K562 (cell line): ENCODE measurements around the gene ELMO1. TPM values are rescaled to one million over a fixed set of nuclear protein-coding genes. Genes with fewer than 3 reads are reported as not detected.

Experiments
- ADNP ChIP-seq: fragments of 200-800 bp; sonication (Bioruptor generic); IDR thresholded peaks from 2 replicates; pipeline ENCODE4 v1.6.1; 2016; ENCODE audit warnings: missing genetic modification characterization, missing compliant biosample characterization
- CUX1 ChIP-seq: fragments of 200-800 bp; sonication (Bioruptor generic); IDR thresholded peaks from 2 replicates; pipeline ENCODE4 v1.6.1; 2016; ENCODE audit warnings: missing genetic modification characterization, missing compliant biosample characterization
- POLR2B ChIP-seq: fragments of 450-650 bp; IDR thresholded peaks from 2 replicates; pipeline ENCODE4 v1.6.1; 2018; ENCODE audit warnings: low read depth; ENCODE audit not compliant: partially characterized antibody
- RB1 ChIP-seq: fragments of 450-650 bp; IDR thresholded peaks from 2 replicates; pipeline ENCODE4 v1.6.1; 2017; ENCODE audit warnings: low read depth, mild to moderate bottlenecking
- ZNF140 ChIP-seq: fragments of 250-450 bp; sonication (Bioruptor Pico); IDR thresholded peaks from 2 replicates; pipeline ENCODE4 v1.8.0; 2021; ENCODE audit warnings: moderate library complexity, mild to moderate bottlenecking, inconsistent platforms
- ZNF507 ChIP-seq: conservative IDR thresholded peaks from 2 replicates; pipeline ENCODE4 v1.6.1; 2017; ENCODE audit warnings: missing genetic modification characterization, missing compliant biosample characterization
- polyA plus RNA-seq, 8 experiments: library from polyadenylated mRNA; depleted of rRNA in 4 of 8; stranded (reverse) in 5 of 8; unstranded in 3 of 8; fragments of >200 nt; fragmentation: Nextera tagmentation in 2 of 8; fragmentation: Illumina TruSeq in 1 of 8; extraction: Ambion mirVana in 2 of 8; extraction: Trizol in 1 of 8; gene quantifications; 2 replicates each; pipeline versions ENCODE4 v1.2.1 to v1.2.3, GENCODE V29; 2011 to 2014; ENCODE audit warnings: inconsistent platforms in 1 of 8, missing spikeins in 1 of 8
- total RNA-seq, 7 experiments: library from RNA; depleted of rRNA in 6 of 7; stranded (reverse); fragments of >200 nt in 6 of 7; fragmentation: Illumina TruSeq in 2 of 7; extraction: Trizol in 2 of 7; gene quantifications; 2 replicates each; pipeline versions ENCODE4 v1.2.1 to v1.2.3, GENCODE V29; 2011 to 2021; ENCODE audit warnings: low replicate concordance in 1 of 7
- TF ChIP-seq, protein P1 (sequence below): fragments of 250-450 bp; sonication (Bioruptor Pico); IDR thresholded peaks from 2 replicates; pipeline ENCODE4 v1.5.0; 2021; ENCODE audit warnings: mild to moderate bottlenecking, borderline replicate concordance

Gene ELMO1
- total and polyA plus RNA-seq, 9 of the 15 experiments (the other 6 are each of a cell fraction or from before 2014, with no cell fraction given), result 0.36 to 7.2 (median 3.6) TPM

- TF ChIP-seq ZNF507 (tag) (no peak), RB1 (no peak), ADNP (tag) (no peak), ZNF140 (CRISPR knock-in tag) (no peak), POLR2B (no peak), CUX1 (CRISPR knock-in tag) (no peak)
- TF ChIP-seq, protein P1, sequence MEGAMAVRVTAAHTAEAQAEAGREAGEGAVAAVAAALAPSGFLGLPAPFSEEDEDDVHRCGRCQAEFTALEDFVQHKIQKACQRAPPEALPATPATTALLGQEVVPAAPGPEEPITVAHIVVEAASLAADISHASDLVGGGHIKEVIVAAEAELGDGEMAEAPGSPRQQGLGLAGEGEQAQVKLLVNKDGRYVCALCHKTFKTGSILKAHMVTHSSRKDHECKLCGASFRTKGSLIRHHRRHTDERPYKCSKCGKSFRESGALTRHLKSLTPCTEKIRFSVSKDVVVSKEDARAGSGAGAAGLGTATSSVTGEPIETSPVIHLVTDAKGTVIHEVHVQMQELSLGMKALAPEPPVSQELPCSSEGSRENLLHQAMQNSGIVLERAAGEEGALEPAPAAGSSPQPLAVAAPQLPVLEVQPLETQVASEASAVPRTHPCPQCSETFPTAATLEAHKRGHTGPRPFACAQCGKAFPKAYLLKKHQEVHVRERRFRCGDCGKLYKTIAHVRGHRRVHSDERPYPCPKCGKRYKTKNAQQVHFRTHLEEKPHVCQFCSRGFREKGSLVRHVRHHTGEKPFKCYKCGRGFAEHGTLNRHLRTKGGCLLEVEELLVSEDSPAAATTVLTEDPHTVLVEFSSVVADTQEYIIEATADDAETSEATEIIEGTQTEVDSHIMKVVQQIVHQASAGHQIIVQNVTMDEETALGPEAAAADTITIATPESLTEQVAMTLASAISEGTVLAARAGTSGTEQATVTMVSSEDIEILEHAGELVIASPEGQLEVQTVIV (CRISPR knock-in tag), result no peak
- TF ChIP-seq, all 486 proteins: peak for 0
These were observed 261.5 kb downstream of the ELMO1 start (continued) for GRCh38 chr7:37187179-37187578.
